HuH-7 (cell line): Measurements from ENCODE around the gene TP53INP2.
A peak's percentile ranks its signal among the peaks of the same experiment; 100 is the strongest.
"Not testable (repeated sequence)": the region's sequence is repeated elsewhere in the genome, so short reads cannot be mapped to it uniquely, and the experiment has no call there.

ENCODE experiments used
- DNase-seq: peaks from one replicate; pipeline ENCODE4 v3.0.0; 2011; ENCODE audit warnings: low spot score

The TP53INP2 gene, protein sequence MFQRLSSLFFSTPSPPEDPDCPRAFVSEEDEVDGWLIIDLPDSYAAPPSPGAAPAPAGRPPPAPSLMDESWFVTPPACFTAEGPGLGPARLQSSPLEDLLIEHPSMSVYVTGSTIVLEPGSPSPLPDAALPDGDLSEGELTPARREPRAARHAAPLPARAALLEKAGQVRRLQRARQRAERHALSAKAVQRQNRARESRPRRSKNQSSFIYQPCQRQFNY

GRCh38 chr20:34704177-34705007, at the start of gene TP53INP2:
TSS of gene TP53INP2 (plus strand) at chr20:34704344. CDS start at chr20:34708740, 4,396 bp downstream.
- peak; percentile 97 for DNase-seq

DNA sequence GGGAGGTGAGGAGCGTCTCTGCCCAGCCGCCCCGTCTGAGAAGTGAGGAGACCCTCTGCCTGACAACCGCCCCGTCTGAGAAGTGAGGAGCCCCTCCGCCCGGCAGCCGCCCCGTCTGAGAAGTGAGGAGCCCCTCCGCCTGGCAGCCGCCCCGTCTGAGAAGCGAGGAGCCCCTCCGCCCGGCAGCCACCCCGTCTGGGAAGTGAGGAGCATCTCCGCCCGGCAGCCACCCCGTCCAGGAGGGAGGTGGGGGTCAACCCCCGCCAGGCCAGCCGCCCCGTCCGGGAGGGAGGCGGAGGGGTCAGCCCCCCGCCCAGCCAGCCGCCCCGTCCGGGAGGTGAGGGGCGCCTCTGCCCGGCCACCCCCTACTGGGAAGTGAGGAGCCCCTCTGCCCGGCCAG, 45.5 kb upstream of the TP53INP2 start:
- not testable (repeated sequence) for DNase-seq

GRCh38 chr20:34661811-34662210, 42.3 kb upstream of the TP53INP2 start:
- not testable (repeated sequence) for DNase-seq

GRCh38 chr20:34663213-34663943, 40.8 kb upstream of the TP53INP2 start:
- DNase-seq = no peak

- not testable (repeated sequence) for DNase-seq
Measured at GRCh38 chr20:34664751-34665150, 39.4 kb upstream of the TP53INP2 start.

- DNase-seq = no peak
Measured at GRCh38 chr20:34669094-34669493, 35.0 kb upstream of the TP53INP2 start.

DNA sequence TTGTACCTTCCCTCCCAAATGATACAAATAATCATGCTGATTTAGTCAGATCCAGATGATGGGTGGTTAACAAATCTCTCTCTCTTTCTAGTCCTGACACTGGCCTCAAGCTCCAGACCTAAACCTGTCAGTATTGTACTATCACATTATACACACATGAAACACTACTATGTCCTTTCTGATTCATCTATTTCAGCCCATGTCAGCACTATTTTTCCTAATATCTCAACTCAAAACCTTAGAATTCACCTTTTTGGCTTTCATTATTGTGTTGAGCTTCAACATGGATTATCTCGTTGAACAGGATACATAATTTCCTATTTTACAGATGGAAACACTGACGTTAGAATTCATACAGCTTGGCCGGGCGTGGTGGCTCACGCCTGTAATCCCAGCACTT, 30.7 kb upstream of the TP53INP2 start:
- no peak for DNase-seq

DNA sequence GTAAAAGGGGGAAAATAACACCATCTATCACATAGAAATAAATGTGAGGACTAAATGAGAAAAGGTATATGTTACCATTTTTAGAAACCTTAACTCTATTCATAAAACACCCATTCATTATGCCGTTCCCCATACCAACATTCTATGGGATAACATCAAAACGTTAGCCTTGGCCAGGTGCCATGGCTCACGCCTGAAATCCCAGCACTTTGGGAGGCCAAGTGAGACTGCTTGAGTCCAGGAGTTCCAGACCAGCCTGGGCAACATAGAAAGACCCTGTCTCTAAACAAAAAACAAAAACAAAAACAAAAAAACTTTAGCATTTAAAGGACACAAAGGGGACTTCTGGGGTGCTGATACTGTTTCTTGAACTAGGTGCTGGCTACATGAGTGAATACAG, 28.6 kb upstream of the TP53INP2 start:
- no peak for DNase-seq

GRCh38 chr20:34675993-34676641, 28.0 kb upstream of the TP53INP2 start:
- no peak for DNase-seq

DNA sequence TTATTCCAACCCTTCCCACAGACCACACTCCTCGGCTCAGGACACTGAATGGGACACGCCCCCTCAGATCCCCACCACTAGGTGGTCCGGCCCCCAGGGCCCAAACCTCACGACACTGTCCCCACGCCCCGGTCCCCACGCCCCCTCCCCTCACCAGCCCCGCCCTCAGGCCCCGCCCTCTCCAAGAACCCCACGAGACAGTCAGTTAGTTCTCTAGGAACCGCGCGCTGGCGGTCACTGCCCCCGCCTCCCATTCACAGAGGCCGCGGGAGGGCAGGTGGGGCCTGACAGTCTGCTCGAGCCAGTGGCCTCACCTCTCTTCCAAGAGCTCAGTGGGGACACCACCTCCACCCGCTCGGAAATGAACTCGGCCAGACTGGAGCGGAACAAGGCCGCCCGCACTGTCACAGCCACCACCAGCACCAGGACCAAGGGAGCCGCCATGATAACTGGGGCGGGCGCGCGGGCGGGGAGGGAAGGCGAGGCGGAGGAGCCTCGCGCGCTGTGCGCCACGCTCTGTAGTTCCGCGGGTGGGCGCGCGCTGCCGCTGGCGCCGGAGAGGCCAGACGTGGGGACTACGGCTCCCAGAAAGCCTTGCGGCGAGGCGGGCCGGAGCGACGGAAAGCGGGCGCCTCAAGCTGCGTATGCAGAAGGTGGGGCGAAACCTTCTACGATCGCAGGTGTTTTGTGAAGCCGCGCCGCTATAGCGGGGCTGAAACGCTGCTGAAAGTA, 27.3 kb upstream of the TP53INP2 start, which contains the start of gene PIGU:
PIGU (minus strand) TSS at position 451 of the 732 bp plus-strand sequence; CDS start at position 444, 7 bp downstream.
- peak; percentile 96 for DNase-seq

- DNase-seq = no peak
Measured at GRCh38 chr20:34680586-34681175, 23.5 kb upstream of the TP53INP2 start.

- DNase-seq = no peak
Measured at GRCh38 chr20:34683667-34684066, 20.5 kb upstream of the TP53INP2 start.

GRCh38 chr20:34689486-34689885, 14.7 kb upstream of the TP53INP2 start:
- no peak for DNase-seq

DNA sequence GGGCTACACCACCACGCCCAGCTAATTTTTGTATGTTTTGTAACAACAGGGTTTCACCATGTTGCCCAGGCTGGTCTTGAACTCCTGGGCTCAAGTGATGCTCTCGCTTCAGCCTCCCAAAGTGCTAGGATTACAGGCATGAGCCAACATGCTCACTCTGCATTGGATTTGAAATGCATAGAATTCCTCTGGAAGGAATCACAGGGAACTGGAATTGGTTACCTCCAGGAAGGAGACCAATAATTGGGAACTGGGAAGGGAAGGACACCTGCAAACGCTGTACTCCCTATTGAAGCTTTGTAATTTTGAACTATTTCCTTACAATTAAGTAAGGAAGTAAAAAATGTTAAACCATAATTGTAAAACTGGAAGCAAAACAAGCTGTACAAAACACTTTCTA, 12.3 kb upstream of the TP53INP2 start:
- DNase-seq = no peak

GRCh38 chr20:34693414-34693813, 10.7 kb upstream of the TP53INP2 start:
- no peak for DNase-seq

DNA sequence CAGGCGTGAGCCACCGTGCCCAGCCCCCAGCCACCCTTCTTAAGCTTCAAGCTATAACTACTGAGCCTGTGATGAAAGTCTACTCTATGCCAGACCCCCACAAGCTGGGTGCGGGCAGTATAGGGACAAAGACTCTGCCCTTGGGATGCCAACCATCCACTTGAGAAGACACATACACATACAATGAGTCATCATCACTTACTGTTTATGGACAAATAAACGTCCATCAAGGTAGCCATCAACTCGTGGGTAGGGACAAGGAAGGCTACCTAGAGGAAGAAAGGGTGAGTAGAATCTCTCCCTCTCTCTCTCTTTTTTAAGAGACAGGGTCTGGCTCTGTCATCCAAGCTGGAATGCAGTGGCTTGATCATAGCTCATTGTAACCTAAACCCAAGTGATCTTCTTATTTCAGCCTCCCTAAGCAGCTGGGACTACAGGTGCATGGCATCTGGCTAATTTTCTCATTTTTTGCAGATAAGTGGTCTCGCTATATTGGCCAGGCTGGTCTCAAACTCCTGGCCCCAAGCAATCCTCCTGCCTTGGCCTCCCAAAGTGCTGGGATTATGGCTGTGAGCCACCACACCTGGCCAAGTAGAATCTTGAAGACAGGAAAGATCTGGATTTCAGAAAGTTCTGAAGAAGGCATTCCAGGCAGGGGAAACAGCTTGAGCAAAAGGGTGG, 2.6 kb upstream of the TP53INP2 start:
- no peak for DNase-seq

- no peak for DNase-seq
Measured at GRCh38 chr20:34703061-34703423, 1.1 kb upstream of the TP53INP2 start.

GRCh38 chr20:34703424-34704176, 544 bp upstream of the TP53INP2 start:
- peak; percentile 65 for DNase-seq

DNA sequence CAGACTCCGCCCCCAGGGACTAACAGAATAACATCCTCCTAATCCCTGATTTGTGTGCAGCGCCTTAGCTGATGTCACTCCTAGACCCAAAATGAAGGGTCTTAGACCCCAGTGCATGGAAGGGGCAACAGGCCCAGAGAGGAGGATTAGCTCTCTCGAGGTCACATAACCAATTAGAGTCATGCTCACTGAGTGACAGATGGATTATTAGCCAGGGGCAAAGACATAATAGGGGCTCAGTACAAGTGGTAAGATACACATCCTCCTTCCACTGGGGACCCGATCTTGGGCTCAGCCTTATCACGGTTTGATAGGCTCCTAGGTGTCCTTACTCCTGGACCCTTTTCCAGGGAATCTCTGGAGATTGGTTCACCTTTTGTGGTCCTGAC, 858 bp downstream of the TP53INP2 start:
- no peak for DNase-seq
